Muscle layer of duodenum (tissue), 2 donors: ENCODE measurements around the gene SCLT1.

Experiments
- H3K27ac ChIP-seq: one replicate; pipeline ENCODE4 v1.7.0; 2013; ENCODE audit warnings: mild to moderate bottlenecking, low read length
- H3K27me3 ChIP-seq: one replicate; pipeline ENCODE4 v1.7.0; 2013; ENCODE audit warnings: low read depth, mild to moderate bottlenecking, control low read depth, low read length
- H3K36me3 ChIP-seq, 2 donors: one replicate each; pipeline ENCODE4 v1.7.0; 2013; ENCODE audit warnings: low read length in 2 of 2, control low read depth in 1 of 2, mild to moderate bottlenecking in 1 of 2; ENCODE audit not compliant: insufficient read depth in 2 of 2, control insufficient read depth in 1 of 2
- H3K4me1 ChIP-seq, 2 donors: one replicate each; pipeline ENCODE4 v1.7.0; 2013; ENCODE audit warnings: low read length in 2 of 2, mild to moderate bottlenecking in 2 of 2, control low read depth in 1 of 2, moderate library complexity in 1 of 2; ENCODE audit not compliant: insufficient read depth in 2 of 2, control insufficient read depth in 1 of 2
- H3K4me3 ChIP-seq, 2 donors: one replicate each; pipeline ENCODE4 v1.7.0; 2013; ENCODE audit warnings: low read length in 2 of 2, low read depth in 1 of 2, mild to moderate bottlenecking in 1 of 2
- H3K9me3 ChIP-seq, 2 donors: one replicate each; pipeline ENCODE4 v1.7.0; 2013; ENCODE audit warnings: low read length in 2 of 2, control low read depth in 1 of 2, mild to moderate bottlenecking in 1 of 2; ENCODE audit not compliant: control insufficient read depth in 1 of 2
- donor health status: healthy.

The SCLT1 gene

DNA sequence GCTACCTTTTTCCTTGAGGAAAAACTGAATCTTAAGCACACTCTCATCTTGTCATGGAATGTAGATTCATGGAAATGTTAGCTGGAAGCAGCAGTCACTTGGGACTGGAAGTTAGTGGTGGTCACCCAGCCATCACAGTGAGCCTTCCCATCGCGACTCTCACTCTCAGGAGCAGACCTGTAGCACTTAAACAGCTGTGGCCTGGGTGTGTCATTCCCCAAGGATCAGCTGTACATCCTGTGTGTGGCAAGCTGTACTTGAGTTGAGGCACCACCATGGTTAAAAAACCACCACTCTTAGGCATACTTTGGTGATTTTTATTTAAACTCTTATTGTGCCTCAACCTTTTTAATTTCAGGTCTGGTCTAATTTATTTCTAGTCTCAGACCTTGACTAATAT is 237.1 kb downstream of the SCLT1 start:
- H3K4me1 ChIP-seq: peaks cover 0 to 15% of the 10 kb centered on the region in 2 donors
- H3K36me3 ChIP-seq: peaks cover 67 to 72% of the 10 kb centered on the region in 2 donors
- no peak overlapping the region for H3K27ac ChIP-seq

DNA sequence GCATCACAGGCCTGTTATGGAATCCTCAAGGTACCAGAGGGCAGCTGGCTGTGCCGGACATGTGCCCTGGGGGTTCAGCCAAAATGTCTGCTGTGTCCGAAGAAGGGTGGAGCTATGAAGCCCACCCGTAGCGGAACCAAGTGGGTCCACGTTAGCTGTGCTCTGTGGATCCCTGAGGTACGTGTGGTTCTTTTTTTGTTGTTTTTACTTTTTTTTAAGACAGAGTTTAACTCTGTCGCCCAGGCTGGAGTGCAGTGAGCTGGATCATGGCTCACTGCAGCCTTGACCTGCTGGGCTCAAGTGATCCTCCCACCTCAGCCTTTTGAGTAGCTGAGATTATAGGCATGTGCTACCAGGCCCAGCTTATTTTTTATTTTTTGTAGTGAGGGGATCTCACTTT is 237.7 kb downstream of the SCLT1 start:
- no peak overlapping the region for H3K4me3 ChIP-seq
- no peaks in the 10 kb centered on the region for H3K9me3 ChIP-seq
- peaks cover 64 to 72% of the 10 kb centered on the region in 2 donors for H3K36me3 ChIP-seq
- no peak overlapping the region for H3K27ac ChIP-seq
- H3K4me1 ChIP-seq: peaks cover 0 to 15% of the 10 kb centered on the region in 2 donors
- no peaks in the 10 kb centered on the region for H3K27me3 ChIP-seq

More for the DNA sequence above, 237.1 kb downstream of the SCLT1 start:
- Histone ChIP-seq H3K4me3 (no peak overlapping the region), H3K27me3 (no peaks in the 10 kb centered on the region), H3K9me3 (no peaks in the 10 kb centered on the region)

DNA sequence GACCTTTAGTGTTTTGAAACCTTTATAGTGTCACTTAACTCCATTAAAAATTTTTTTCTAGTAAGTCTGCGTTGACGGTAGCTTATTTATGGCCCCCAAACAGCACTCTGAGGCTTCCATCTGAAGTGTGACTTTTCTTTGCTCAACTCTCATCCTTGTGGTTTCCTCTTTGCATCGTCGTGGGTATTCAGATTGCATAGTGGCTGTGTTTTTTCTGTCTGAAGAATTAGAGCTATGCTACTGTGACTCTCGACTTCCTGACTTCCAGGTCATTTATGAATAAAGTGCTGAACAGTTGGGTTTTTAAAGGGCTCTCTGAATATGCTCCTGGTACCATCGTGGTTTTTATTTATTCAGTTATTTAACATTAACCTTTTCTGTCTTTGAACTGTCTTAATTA is 238.9 kb downstream of the SCLT1 start:
- Histone ChIP-seq H3K4me1 (peaks cover 0 to 7% of the 10 kb centered on the region in 2 donors), H3K27ac (no peak overlapping the region), H3K9me3 (no peaks in the 10 kb centered on the region)

DNA sequence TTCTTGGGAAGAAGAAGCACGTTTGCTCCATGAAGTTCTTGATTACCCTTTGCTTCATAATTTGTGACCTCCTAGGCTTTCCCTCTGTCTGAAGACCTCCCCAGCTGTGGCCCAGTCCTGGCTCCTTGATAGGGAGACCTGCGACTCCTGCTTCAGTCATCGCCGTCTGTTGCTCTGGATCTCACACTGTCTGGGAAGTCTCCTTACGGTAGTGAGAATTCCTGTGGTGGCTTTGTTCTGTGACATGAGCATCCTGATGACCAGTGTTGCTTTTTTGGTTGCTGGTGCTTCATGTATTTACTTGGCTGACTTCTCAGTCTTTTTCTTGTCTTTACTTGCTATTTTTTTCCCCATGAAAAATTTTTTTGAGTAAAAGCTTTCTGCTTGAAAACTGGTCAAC is 239.6 kb downstream of the SCLT1 start:
- no peaks in the 10 kb centered on the region for H3K4me1 ChIP-seq
- H3K9me3 ChIP-seq: no peaks in the 10 kb centered on the region
- H3K36me3 ChIP-seq: peaks cover 76 to 91% of the 10 kb centered on the region in 2 donors
- H3K27me3 ChIP-seq: no peaks in the 10 kb centered on the region
- H3K4me3 ChIP-seq: no peak overlapping the region
- no peak overlapping the region for H3K27ac ChIP-seq

More for the DNA sequence above, 238.9 kb downstream of the SCLT1 start:
- Histone ChIP-seq H3K27me3 (no peaks in the 10 kb centered on the region), H3K36me3 (peaks cover 70 to 84% of the 10 kb centered on the region in 2 donors), H3K4me3 (no peak overlapping the region)

DNA sequence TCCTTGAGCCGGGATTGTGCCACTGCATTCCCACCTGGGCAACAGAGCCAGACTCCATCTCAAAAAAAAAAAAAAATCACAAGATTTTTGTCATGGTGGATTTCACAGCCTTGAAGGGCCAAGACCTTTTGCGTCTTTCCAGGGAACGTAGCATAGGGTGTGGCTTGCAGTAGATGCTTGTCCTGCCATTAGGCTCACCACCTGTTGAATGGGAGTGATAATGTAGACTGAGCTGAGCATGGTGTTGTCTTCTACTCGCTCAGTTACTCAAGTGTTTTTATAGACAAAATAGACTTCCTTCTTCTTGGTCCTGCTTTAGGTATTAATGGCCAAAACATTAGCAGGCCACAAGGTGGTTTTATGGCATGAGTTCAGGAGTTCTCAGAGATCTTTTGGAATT is 243.1 kb downstream of the SCLT1 start:
- Histone ChIP-seq H3K9me3 (no peaks in the 10 kb centered on the region), H3K27me3 (no peaks in the 10 kb centered on the region), H3K4me3 (no peak overlapping the region), H3K4me1 (peaks cover 0 to under 1% of the 10 kb centered on the region in 2 donors), H3K27ac (no peak overlapping the region), H3K36me3 (peaks cover 65 to 88% of the 10 kb centered on the region in 2 donors)

DNA sequence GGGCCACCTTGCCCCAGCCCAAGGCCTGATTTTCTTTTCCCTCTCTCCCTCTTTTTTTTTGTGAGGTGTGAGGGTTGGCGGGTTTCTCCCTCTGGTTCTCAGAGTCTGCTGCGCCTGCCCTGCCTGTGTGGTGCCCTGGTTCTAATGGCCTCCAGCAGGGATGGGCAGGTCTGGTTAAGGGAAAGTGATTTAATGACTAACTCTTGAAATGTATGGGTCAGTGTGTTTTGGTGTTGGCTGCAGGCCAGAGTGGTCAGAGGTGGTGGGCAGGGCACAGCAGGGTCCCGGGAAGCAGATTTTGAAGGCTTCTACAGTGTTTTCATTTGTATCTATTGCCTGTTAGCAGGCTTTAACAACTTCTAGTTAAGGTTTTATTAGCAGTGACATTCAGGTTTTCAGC is 244.9 kb downstream of the SCLT1 start:
- no peak overlapping the region for H3K27ac ChIP-seq
- H3K9me3 ChIP-seq: no peaks in the 10 kb centered on the region
- H3K4me1 ChIP-seq: peaks cover 0 to 11% of the 10 kb centered on the region in 2 donors
- H3K36me3 ChIP-seq: peaks cover 65 to 81% of the 10 kb centered on the region in 2 donors
- H3K4me3 ChIP-seq: no peak overlapping the region
- H3K27me3 ChIP-seq: no peaks in the 10 kb centered on the region

DNA sequence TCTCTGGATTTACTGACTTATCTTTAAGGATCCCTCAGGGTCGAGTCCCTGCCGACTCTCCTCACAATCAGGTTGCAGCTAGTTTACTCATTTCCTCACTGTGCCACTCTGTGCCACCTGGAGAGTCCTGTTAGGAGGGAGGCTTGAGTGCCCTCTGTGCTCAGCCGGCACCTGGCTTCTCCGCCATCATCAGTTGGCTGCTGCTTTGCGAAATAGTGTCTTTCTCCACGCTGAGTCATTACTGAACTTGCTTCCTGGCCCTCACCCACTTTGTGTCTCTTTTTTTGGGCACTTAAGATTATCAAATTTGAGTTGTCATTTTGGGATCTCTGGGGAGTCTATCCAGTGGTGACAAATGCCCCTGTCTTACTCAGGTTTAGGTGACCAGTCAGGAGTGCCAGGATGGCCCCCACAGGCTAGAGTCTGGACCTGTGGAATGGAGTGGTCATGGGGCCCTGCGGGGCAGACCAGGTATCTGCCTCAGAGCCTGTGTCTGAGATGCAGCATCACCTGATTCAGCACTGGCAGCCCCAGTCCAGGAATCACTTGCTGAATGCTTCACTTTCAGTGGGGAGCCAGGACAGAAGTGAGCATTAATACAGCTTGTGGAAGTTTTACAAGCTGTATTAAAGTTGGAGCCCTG is 246.1 kb downstream of the SCLT1 start:
- H3K27ac ChIP-seq: no peak overlapping the region

DNA sequence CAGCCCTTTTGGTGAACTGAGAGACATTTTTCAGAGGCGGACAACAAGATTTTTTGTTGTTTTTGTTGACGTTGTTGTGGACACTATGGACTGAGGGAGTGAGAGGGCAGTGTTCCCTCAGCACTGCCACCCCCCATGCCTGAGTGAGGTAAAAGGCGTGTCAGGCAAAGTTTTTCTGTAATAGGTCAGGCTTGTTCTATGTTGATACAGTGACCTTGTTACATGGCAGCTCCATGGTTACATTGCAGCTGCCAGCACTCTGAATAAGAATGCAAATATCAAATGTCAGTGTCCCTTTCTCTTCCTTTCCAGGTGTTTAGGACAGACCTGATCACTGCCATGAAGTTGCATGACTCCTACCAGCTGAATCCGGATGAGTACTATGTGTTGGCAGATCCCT is 247.3 kb downstream of the SCLT1 start:
- no peaks in the 10 kb centered on the region for H3K27me3 ChIP-seq
- H3K36me3 ChIP-seq: peaks cover 46 to 62% of the 10 kb centered on the region in 2 donors
- no peak overlapping the region for H3K27ac ChIP-seq
- H3K4me3 ChIP-seq: no peak overlapping the region
- H3K9me3 ChIP-seq: no peaks in the 10 kb centered on the region
- H3K4me1 ChIP-seq: peaks cover 0 to 11% of the 10 kb centered on the region in 2 donors

More for the DNA sequence above, 246.1 kb downstream of the SCLT1 start:
- Histone ChIP-seq H3K9me3 (no peaks in the 10 kb centered on the region), H3K4me1 (peaks cover 0 to 11% of the 10 kb centered on the region in 2 donors), H3K36me3 (peaks cover 55 to 72% of the 10 kb centered on the region in 2 donors), H3K4me3 (no peak overlapping the region), H3K27me3 (no peaks in the 10 kb centered on the region)

DNA sequence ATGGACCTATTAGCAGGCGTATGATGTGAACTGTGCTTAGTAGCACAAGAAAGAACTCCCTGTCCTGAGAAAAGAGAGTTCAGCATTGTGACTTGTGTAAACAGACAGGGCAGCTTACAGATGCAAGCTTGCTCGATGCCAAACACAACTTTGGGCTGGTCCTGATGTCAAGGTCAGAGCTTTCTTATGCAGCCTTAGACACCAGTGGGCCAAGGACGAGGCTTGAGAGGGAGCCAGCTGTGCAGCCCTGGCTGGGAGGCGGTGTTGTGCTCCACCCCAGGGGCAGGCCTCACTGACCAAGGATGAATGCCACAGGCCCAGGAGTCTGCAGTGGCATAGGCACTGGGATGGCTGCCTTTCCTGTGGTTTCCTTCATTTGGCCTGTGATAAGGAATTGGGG is 248.4 kb downstream of the SCLT1 start:
- no peak overlapping the region for H3K4me3 ChIP-seq
- no peaks in the 10 kb centered on the region for H3K9me3 ChIP-seq
- H3K27me3 ChIP-seq: no peaks in the 10 kb centered on the region
- H3K27ac ChIP-seq: no peak overlapping the region
- H3K4me1 ChIP-seq: peaks cover 0 to 11% of the 10 kb centered on the region in 2 donors
- H3K36me3 ChIP-seq: peaks cover 39 to 50% of the 10 kb centered on the region in 2 donors

DNA sequence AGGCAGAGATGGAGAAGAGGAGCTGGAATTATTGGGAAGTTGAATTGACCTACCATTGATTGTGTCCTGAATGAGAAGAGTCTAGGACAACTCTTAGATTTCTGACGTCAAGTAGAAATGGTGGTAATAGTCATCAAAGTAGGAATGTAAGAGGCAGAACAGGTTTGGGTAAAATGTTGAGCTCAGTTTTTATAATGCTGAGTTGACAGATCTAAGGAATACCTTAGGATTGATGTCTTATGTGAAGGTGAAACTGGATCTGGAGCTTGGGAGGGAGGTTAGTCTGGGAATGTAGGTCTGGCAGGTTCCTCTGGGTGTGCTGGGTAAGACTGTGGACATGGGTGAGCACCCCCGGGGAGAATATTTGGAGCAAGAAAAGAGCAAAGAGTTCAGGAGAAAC is 251.9 kb downstream of the SCLT1 start:
- Histone ChIP-seq H3K27ac (no peak overlapping the region), H3K36me3 (peaks cover 13 to 17% of the 10 kb centered on the region in 2 donors), H3K27me3 (no peaks in the 10 kb centered on the region)

DNA sequence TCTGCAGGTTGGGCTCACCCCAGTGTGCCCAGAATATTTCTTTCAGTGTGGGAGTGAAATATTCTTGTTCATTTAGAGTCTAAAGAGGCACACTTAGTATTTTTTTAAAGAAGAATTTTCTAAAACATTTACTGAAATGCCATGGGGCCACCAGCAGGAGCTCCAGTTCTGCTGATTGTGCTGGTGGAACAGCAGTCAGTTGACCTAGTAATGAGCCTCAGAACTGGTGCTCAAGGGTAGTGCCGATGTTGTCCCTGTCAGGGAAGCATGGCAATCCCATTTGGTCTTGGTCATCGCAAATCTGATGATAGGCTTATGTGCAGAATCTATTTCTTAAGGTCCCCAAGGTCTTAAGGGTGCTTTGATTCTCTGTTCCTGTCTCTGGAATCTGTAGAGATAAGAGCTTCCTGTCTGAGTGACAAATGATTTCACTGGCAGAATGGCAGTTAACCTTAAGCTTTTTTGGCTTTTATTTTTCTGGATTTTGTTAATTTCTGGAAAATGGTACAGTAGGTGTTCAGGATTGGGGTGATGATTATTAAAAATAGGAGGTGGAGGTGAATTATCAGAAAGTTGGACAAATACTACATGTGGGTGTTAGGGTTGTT is 252.5 kb downstream of the SCLT1 start:
- H3K27ac ChIP-seq: no peak overlapping the region
- no peak overlapping the region for H3K4me3 ChIP-seq
- peaks cover 0 to 13% of the 10 kb centered on the region in 2 donors for H3K4me1 ChIP-seq
- H3K27me3 ChIP-seq: no peaks in the 10 kb centered on the region
- H3K9me3 ChIP-seq: no peaks in the 10 kb centered on the region
- peaks cover 12 to 14% of the 10 kb centered on the region in 2 donors for H3K36me3 ChIP-seq

More for the DNA sequence above, 251.9 kb downstream of the SCLT1 start:
- Histone ChIP-seq H3K4me3 (no peak overlapping the region), H3K9me3 (no peaks in the 10 kb centered on the region), H3K4me1 (peaks cover 0 to 11% of the 10 kb centered on the region in 2 donors)
